H1 (cell line): ENCODE results near the gene PRICKLE3. TPM values are rescaled to one million over a fixed set of nuclear protein-coding genes. Genes with fewer than 3 reads are reported as not detected.

Experiments
- CTCF ChIA-PET: fragments of 300-600 bp; sonication (Branson Sonifier 250); formaldehyde crosslinking; loops from one replicate; lab custom pipeline; 2021; ENCODE audit not compliant: partially characterized antibody; lab: Charles Lee
- POLR2A ChIA-PET: fragments of 300-600 bp; sonication (Branson Sonifier 250); formaldehyde crosslinking; loops from one replicate; lab custom pipeline; 2021; ENCODE audit warnings: inconsistent platforms; ENCODE audit not compliant: partially characterized antibody; lab: Charles Lee
- DNase-seq, 2 experiments: peaks; one replicate each; pipeline versions ENCODE4 v3.0.0 to v3.0.0-alpha.2; 2010 to 2022; ENCODE audit warnings: low spot score in 2 of 2, low read depth in 1 of 2, mixed read lengths in 1 of 2
- FAIRE-seq: peaks from 2 replicates; lab custom pipeline; 2011; peaks lifted over from hg19 to GRCh38; lab: Jason Lieb, UNC
- H2AFZ ChIP-seq: 2 replicates; pipeline ENCODE4 v1.8.1; 2012; ENCODE audit warnings: low read length, inconsistent platforms
- H2AK5ac ChIP-seq: 2 replicates; pipeline ENCODE4 v1.6.1; 2013; ENCODE audit warnings: low read depth, low read length
- H2BK120ac ChIP-seq: replicated peaks from 2 replicates; pipeline ENCODE3; 2013; ENCODE audit warnings: low read depth, low read length, inconsistent platforms
- H2BK12ac ChIP-seq: 2 replicates; pipeline ENCODE4 v1.6.1; 2013; ENCODE audit warnings: low read depth, low read length
- H2BK15ac ChIP-seq: 2 replicates; pipeline ENCODE4 v1.6.1; 2013; ENCODE audit warnings: low read length
- H2BK20ac ChIP-seq: 2 replicates; pipeline ENCODE4 v1.6.1; 2013; ENCODE audit warnings: low read length
- H2BK5ac ChIP-seq: 2 replicates; pipeline ENCODE4 v1.6.1; 2013; ENCODE audit warnings: low read depth, low read length
- H3K14ac ChIP-seq: 2 replicates; pipeline ENCODE4 v1.6.1; 2013; ENCODE audit warnings: inconsistent platforms; ENCODE audit not compliant: insufficient read length
- H3K18ac ChIP-seq: 2 replicates; pipeline ENCODE4 v1.6.1; 2013; ENCODE audit warnings: low read length; ENCODE audit errors: extremely low read depth
- H3K23ac ChIP-seq: 2 replicates; pipeline ENCODE4 v1.6.1; 2013; ENCODE audit warnings: inconsistent platforms; ENCODE audit not compliant: insufficient read length
- H3K23me2 ChIP-seq: 2 replicates; pipeline ENCODE4 v1.6.1; 2013; ENCODE audit warnings: low read depth, low read length
- H3K27ac ChIP-seq: 2 replicates; pipeline ENCODE4 v1.6.1; 2011; ENCODE audit warnings: low read depth, low read length, inconsistent platforms
- H3K27me3 ChIP-seq, 4 experiments: replicated peaks in 1 of 4; 1 replicate in 1 of 4; 2 replicates in 3 of 4; pipeline versions ENCODE4 v1.6.1 to v1.8.1; 2011 to 2013; ENCODE audit warnings: low read length in 3 of 4, mild to moderate bottlenecking in 3 of 4, inconsistent platforms in 2 of 4, mixed read lengths in 2 of 4, moderate library complexity in 1 of 4; ENCODE audit not compliant: control insufficient read depth in 3 of 4, insufficient read depth in 3 of 4; ENCODE audit errors: extremely low read depth in 1 of 4
- H3K36me3 ChIP-seq, 4 experiments: 2 replicates each; pipeline versions ENCODE4 v1.6.1 to v1.8.1; 2011 to 2013; ENCODE audit warnings: mild to moderate bottlenecking in 4 of 4, low read length in 3 of 4, moderate library complexity in 2 of 4, control low read depth in 1 of 4, inconsistent platforms in 1 of 4; ENCODE audit not compliant: insufficient read depth in 4 of 4, control insufficient read depth in 2 of 4
- H3K4ac ChIP-seq: replicated peaks from 2 replicates; pipeline ENCODE3; 2013; ENCODE audit warnings: low read length, low read depth, mixed read lengths, inconsistent platforms; ENCODE audit not compliant: insufficient read length
- H3K4me1 ChIP-seq, 4 experiments: replicated peaks in 1 of 4; 1 replicate in 1 of 4; 2 replicates in 3 of 4; pipeline versions ENCODE4 v1.6.1 to v1.8.1; 2011 to 2013; ENCODE audit warnings: low read length in 3 of 4, inconsistent platforms in 2 of 4, mixed read lengths in 1 of 4; ENCODE audit not compliant: insufficient read depth in 4 of 4, control insufficient read depth in 3 of 4
- H3K4me2 ChIP-seq, 2 experiments: 2 replicates each; pipeline versions ENCODE4 v1.6.1 to v1.8.1; 2011 to 2013; ENCODE audit warnings: low read depth in 2 of 2, low read length in 2 of 2, control low read depth in 1 of 2, inconsistent platforms in 1 of 2, mild to moderate bottlenecking in 1 of 2; ENCODE audit not compliant: insufficient read depth in 1 of 2
- H3K4me3 ChIP-seq, 4 experiments: fragments of 200-600, 300-600 bp in 1 of 4; sonication (generic), shearing (Covaris generic), sonication (Bioruptor Twin) in 1 of 4; 2 replicates each; pipeline versions ENCODE4 v1.5.1 to v1.8.1; 2011 to 2016; ENCODE audit warnings: low read length in 4 of 4, low read depth in 3 of 4, control low read depth in 2 of 4, inconsistent platforms in 2 of 4, mild to moderate bottlenecking in 2 of 4, mixed read lengths in 1 of 4, moderate library complexity in 1 of 4; ENCODE audit not compliant: insufficient read depth in 2 of 4; ENCODE audit errors: extremely low read depth in 1 of 4
- H3K56ac ChIP-seq: replicated peaks from 2 replicates; pipeline ENCODE3; 2013; ENCODE audit warnings: low read depth, mild to moderate bottlenecking, mixed read lengths, low read length, inconsistent platforms; ENCODE audit not compliant: insufficient read length
- H3K79me1 ChIP-seq: 2 replicates; pipeline ENCODE4 v1.6.1; 2013; ENCODE audit warnings: low read depth, low read length, control low read depth
- H3K79me2 ChIP-seq, 2 experiments: 2 replicates each; pipeline versions ENCODE4 v1.6.1 to v1.8.1; 2012 to 2013; ENCODE audit warnings: low read length in 2 of 2, mild to moderate bottlenecking in 2 of 2, inconsistent platforms in 1 of 2; ENCODE audit not compliant: insufficient read depth in 2 of 2, control insufficient read depth in 1 of 2
- H3K9ac ChIP-seq, 4 experiments: replicated peaks in 1 of 4; 1 replicate in 1 of 4; 2 replicates in 3 of 4; pipeline versions ENCODE4 v1.6.1 to v1.8.1; 2011 to 2013; ENCODE audit warnings: low read depth in 3 of 4, low read length in 3 of 4, control low read depth in 2 of 4, mild to moderate bottlenecking in 2 of 4, moderate library complexity in 2 of 4, inconsistent platforms in 1 of 4; ENCODE audit errors: extremely low read depth in 1 of 4
- H3K9me3 ChIP-seq, 2 experiments: 2 replicates each; pipeline versions ENCODE4 v1.6.1 to v1.8.1; 2012 to 2013; ENCODE audit warnings: mild to moderate bottlenecking in 2 of 2, moderate library complexity in 2 of 2, control low read depth in 1 of 2, inconsistent platforms in 1 of 2, low read depth in 1 of 2, low read length in 1 of 2, mixed read lengths in 1 of 2; ENCODE audit not compliant: insufficient read depth in 2 of 2
- H4K20me1 ChIP-seq, 2 experiments: replicated peaks in 1 of 2; 2 replicates each; pipeline versions ENCODE3 to v1.8.1; 2011 to 2013; ENCODE audit warnings: inconsistent platforms in 2 of 2, low read length in 2 of 2, mild to moderate bottlenecking in 1 of 2; ENCODE audit not compliant: insufficient read depth in 2 of 2, control insufficient read depth in 1 of 2
- H4K5ac ChIP-seq: 2 replicates; pipeline ENCODE4 v1.6.1; 2013; ENCODE audit warnings: low read length, low read depth, mixed read lengths, inconsistent platforms; ENCODE audit not compliant: insufficient read length
- H4K8ac ChIP-seq: 2 replicates; pipeline ENCODE4 v1.8.0; 2013; ENCODE audit warnings: mild to moderate bottlenecking, moderate library complexity, low read length, inconsistent platforms; ENCODE audit not compliant: insufficient read depth; ENCODE audit errors: extremely low read depth
- H4K91ac ChIP-seq: replicated peaks from 2 replicates; pipeline ENCODE3; 2013; ENCODE audit warnings: low read length, mixed read lengths, inconsistent platforms; ENCODE audit not compliant: insufficient read length
- ASH2L ChIP-seq: fragments of 200-600, 300-600 bp; sonication (generic); IDR thresholded peaks from one replicate; pipeline ENCODE4 v1.7.1; 2017; ENCODE audit warnings: low read length
- CREB1 ChIP-seq: IDR thresholded peaks from 2 replicates; pipeline ENCODE4 v1.6.1; 2012; ENCODE audit warnings: inconsistent platforms
- CTBP2 ChIP-seq: IDR thresholded peaks from 2 replicates; pipeline ENCODE4 v1.7.0; 2011; ENCODE audit warnings: borderline replicate concordance, mild to moderate bottlenecking, moderate library complexity, mixed read lengths, low read length; ENCODE audit not compliant: insufficient read depth, insufficient read length
- E2F6 ChIP-seq: IDR thresholded peaks from 2 replicates; pipeline ENCODE4 v1.6.1; 2012; ENCODE audit warnings: inconsistent platforms
- SAP30 ChIP-seq: fragments of 300-600 bp; sonication (generic); IDR thresholded peaks from 2 replicates; pipeline ENCODE4 v1.7.1; 2012; ENCODE audit warnings: low read length, moderate library complexity, mild to moderate bottlenecking, inconsistent platforms; ENCODE audit not compliant: insufficient read depth, insufficient replicate concordance
- SP4 ChIP-seq: IDR thresholded peaks from 2 replicates; pipeline ENCODE4 v1.6.1; 2012; ENCODE audit warnings: low read length, inconsistent platforms
- SRF ChIP-seq: IDR thresholded peaks from 2 replicates; pipeline ENCODE4 v1.6.1; 2011; ENCODE audit warnings: mild to moderate bottlenecking, low read depth, low read length, moderate library complexity
- TAF1 ChIP-seq: IDR thresholded peaks from 2 replicates; pipeline ENCODE4 v1.6.1; 2011; ENCODE audit warnings: mild to moderate bottlenecking, low read depth, low read length
- TBP ChIP-seq: IDR thresholded peaks from 2 replicates; pipeline ENCODE4 v1.6.1; 2011; ENCODE audit warnings: low read depth, low read length, improper control_type of control experiment
- USF2 ChIP-seq: IDR thresholded peaks from 2 replicates; pipeline ENCODE4 v1.6.1; 2011; ENCODE audit warnings: low read length, improper control_type of control experiment
- WGBS, 2 experiments: shearing (Covaris generic) in 1 of 2; methylation state at CpG; one replicate each; pipeline versions ENCODE4 v1.1.6 to v1.1.7; 2013 to 2015; ENCODE audit warnings: low lambda C conversion rate in 2 of 2, mixed read lengths in 2 of 2, inconsistent platforms in 1 of 2, low coverage in 1 of 2, missing lambda C conversion rate in 1 of 2; ENCODE audit not compliant: insufficient replicate concordance in 2 of 2, insufficient coverage in 1 of 2, insufficient read length in 1 of 2; ENCODE audit errors: extremely low coverage in 1 of 2, missing lambda C conversion rate in 1 of 2; 5-methylcytosine and 5-hydroxymethylcytosine counted together
- polyA plus RNA-seq, 7 experiments: library from polyadenylated mRNA; depleted of rRNA in 3 of 7; stranded (reverse) in 5 of 7; unstranded in 2 of 7; fragments of >200 nt in 5 of 7; fragments of 200-250 nt in 2 of 7; gene quantifications; 1 replicate in 5 of 7; 2 replicates in 1 of 7; 4 replicates in 1 of 7; pipeline versions ENCODE4 v1.2.1 to v1.2.3, GENCODE V29; 2011 to 2013; ENCODE audit warnings: missing spikeins in 2 of 7, mixed read lengths in 2 of 7
- total RNA-seq: library from RNA; stranded (reverse); fragmentation: NEBNext Ultra II Directional; extraction: Animal tissue kit (Norgen Biotek cat#: 25700); gene quantifications from 2 replicates; pipeline ENCODE4 v1.2.1, GENCODE V29; 2021

PRICKLE3 gene
- total and polyA plus RNA-seq, 2 of the 8 experiments (the other 6 are each of a cell fraction or from before 2014, with no cell fraction given): 9.1 to 10.6 TPM

DNA sequence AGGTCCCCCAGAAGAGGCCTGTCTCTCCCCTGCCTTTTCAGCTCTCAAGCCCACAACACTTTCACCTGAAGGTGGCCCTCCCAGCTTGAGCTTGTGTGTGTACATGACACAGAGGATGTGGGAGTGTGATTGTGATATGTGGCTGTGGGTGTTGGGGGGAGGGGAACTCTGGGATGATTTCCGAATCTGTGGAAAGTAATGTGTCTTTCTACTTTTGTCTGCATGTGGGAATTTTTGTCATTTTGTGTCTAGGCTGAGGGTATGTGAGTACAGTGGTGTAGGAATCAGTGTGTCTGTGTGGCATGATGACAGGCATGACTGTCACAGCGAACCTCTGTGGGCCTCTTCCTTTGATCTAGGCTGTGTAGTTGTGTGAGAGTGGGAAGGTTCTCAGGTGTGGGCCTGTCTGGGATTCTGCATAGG lies 7.4 kb upstream of the PRICKLE3 start:
- FAIRE-seq: no peak
- TF ChIP-seq SAP30 (no peak), E2F6 (no peak), CTBP2 (no peak), USF2 (no peak), SRF (no peak), SP4 (no peak), TAF1 (no peak), ASH2L (no peak), TBP (no peak), CREB1 (no peak)

More for the DNA sequence above, 7.4 kb upstream of the PRICKLE3 start:
- Histone ChIP-seq H3K9ac (no peak overlapping the region), H2BK15ac (no peak overlapping the region), H4K8ac (no peak overlapping the region), H3K27ac (no peak overlapping the region), H3K79me2 (no peaks in the 10 kb centered on the region), H3K36me3 (no peaks in the 10 kb centered on the region), H3K4me2 (no peak overlapping the region), H3K56ac (no peak overlapping the region), H3K14ac (no peak overlapping the region), H3K18ac (no peak overlapping the region), H3K4me1 (peaks cover 0 to 4% (median 0%) of the 10 kb centered on the region in 4 experiments; a peak in 2 of 7 replicates), H3K4ac (no peak overlapping the region), H2BK5ac (no peak overlapping the region), H2BK120ac (no peak overlapping the region), H3K4me3 (no peak overlapping the region), H4K20me1 (no peaks in the 10 kb centered on the region), H4K5ac (no peak overlapping the region), H2AK5ac (no peak overlapping the region), H3K23ac (no peak overlapping the region), H4K91ac (no peak overlapping the region), H3K79me1 (no peaks in the 10 kb centered on the region), H2BK12ac (no peak overlapping the region), H3K27me3 (no peaks in the 10 kb centered on the region), H2AFZ (no peak overlapping the region), H3K23me2 (no peaks in the 10 kb centered on the region), H2BK20ac (no peak overlapping the region), H3K9me3 (no peaks in the 10 kb centered on the region)
- POLR2A ChIA-PET: no interaction called here
- CTCF ChIA-PET: interaction anchor here (0.7 to 2.5 kb wide), 12 partner anchors 15 to 146 kb away, joined by 3 to 22 read pairs (median 7); partner anchors contain the start of gene CCDC22
- DNase-seq: no peak
- WGBS, 2 experiments: 80% methylated on average over 1 of the region's 2 CpGs; no CpG with 5 or more reads in 1 of the 2 experiments
